ENCODE data around the gene ZFYVE27. TPM values are rescaled to one million over a fixed set of nuclear protein-coding genes. Genes with fewer than 3 reads are reported as not detected.

Gene ZFYVE27
- total and polyA plus RNA-seq, 10 of the 15 experiments (the other 5 are each of a cell fraction or from before 2014, with no cell fraction given), result 1.1 to 28.9 (median 21.4) TPM

DNA sequence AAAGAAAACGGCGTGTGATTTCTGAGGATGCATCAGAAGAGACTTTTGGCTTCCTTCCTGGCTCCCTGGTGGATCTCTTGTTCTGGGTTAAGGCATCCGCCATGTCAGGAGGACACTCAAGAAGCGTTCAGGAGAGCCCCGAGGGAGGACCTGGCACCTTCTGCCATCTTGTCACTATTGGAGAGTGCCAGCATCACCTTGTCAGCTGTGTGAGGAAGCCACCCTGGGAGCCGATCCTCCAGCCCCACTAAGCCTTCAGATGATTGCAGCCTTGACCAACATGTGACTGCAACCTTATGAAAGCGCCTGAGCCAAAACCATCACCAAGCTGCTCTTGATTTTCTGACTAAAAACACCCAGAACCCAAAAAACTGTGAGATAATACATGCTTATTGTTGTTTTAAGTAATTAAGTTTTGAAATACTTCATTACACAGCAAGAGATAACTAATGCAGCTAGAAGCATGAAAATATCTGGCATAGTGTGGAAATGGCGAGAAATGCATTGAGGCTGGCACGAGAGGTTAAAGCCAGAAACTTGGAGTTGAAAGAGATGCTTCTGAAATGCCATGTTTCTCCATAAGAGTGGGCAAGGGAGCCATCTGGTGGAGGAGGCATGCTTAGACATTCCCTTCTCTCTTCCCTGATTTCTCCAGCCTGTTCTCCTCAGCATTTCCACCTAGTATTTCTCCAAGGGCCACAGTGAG is 5.4 kb upstream of the ZFYVE27 start (continued):
- TF ChIP-seq YY1 (IDR thresholded peaks at IDR 0.05; ENCODE audit: low read depth, low read length) (0 out of 2 replicates have a peak, but pooled peaks have one; percentile 46), BRCA1 (IDR thresholded peaks at IDR 0.05; ENCODE audit: low read depth, low read length) (no peak), HDAC6 (IDR thresholded peaks at IDR 0.05; ENCODE audit: unreplicated experiment) (no peak), MYB (IDR thresholded peaks at IDR 0.05; ENCODE audit: borderline replicate concordance, low read depth, low read length) (no peak), MXI1 (IDR thresholded peaks at IDR 0.05; ENCODE audit: low read depth, low read length) (no peak), FOXK2 (IDR thresholded peaks at IDR 0.05) (no peak), ZNF384 (IDR thresholded peaks at IDR 0.05; ENCODE audit: borderline replicate concordance, low read depth, low read length) (no peak), SIN3A (IDR thresholded peaks at IDR 0.05; ENCODE audit: low read depth, low read length) (no peak)
- TF ChIP-seq, protein P1, sequence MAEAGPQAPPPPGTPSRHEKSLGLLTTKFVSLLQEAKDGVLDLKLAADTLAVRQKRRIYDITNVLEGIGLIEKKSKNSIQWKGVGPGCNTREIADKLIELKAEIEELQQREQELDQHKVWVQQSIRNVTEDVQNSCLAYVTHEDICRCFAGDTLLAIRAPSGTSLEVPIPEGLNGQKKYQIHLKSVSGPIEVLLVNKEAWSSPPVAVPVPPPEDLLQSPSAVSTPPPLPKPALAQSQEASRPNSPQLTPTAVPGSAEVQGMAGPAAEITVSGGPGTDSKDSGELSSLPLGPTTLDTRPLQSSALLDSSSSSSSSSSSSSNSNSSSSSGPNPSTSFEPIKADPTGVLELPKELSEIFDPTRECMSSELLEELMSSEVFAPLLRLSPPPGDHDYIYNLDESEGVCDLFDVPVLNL (IDR thresholded peaks at IDR 0.05; ENCODE audit: low read depth, low read length), result no peak
- TF ChIP-seq, protein P2, sequence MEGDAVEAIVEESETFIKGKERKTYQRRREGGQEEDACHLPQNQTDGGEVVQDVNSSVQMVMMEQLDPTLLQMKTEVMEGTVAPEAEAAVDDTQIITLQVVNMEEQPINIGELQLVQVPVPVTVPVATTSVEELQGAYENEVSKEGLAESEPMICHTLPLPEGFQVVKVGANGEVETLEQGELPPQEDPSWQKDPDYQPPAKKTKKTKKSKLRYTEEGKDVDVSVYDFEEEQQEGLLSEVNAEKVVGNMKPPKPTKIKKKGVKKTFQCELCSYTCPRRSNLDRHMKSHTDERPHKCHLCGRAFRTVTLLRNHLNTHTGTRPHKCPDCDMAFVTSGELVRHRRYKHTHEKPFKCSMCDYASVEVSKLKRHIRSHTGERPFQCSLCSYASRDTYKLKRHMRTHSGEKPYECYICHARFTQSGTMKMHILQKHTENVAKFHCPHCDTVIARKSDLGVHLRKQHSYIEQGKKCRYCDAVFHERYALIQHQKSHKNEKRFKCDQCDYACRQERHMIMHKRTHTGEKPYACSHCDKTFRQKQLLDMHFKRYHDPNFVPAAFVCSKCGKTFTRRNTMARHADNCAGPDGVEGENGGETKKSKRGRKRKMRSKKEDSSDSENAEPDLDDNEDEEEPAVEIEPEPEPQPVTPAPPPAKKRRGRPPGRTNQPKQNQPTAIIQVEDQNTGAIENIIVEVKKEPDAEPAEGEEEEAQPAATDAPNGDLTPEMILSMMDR (IDR thresholded peaks at IDR 0.05 in 2 of 3, conservative IDR thresholded peaks at IDR 0.05 in 1 of 3; ENCODE audit: control insufficient read depth in 2 of 3, extremely low read depth in 1 of 3, insufficient read depth in 1 of 3, low read depth in 3 of 3, low read length in 3 of 3), result peak; percentile 78 to 84 (median 80)
- TF ChIP-seq, protein P3, sequence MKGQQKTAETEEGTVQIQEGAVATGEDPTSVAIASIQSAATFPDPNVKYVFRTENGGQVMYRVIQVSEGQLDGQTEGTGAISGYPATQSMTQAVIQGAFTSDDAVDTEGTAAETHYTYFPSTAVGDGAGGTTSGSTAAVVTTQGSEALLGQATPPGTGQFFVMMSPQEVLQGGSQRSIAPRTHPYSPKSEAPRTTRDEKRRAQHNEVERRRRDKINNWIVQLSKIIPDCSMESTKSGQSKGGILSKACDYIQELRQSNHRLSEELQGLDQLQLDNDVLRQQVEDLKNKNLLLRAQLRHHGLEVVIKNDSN (IDR thresholded peaks at IDR 0.05; ENCODE audit: borderline replicate concordance, extremely low read length, insufficient read depth, low read depth, low read length), result no peak
